ENCODE data around the gene DENND2C. TPM values are rescaled to one million over a fixed set of nuclear protein-coding genes. Genes with fewer than 3 reads are reported as not detected.

The DENND2C gene
- total and polyA plus RNA-seq, 4 donors: 0.25 to 5.9 (median 2.7) TPM

DNA sequence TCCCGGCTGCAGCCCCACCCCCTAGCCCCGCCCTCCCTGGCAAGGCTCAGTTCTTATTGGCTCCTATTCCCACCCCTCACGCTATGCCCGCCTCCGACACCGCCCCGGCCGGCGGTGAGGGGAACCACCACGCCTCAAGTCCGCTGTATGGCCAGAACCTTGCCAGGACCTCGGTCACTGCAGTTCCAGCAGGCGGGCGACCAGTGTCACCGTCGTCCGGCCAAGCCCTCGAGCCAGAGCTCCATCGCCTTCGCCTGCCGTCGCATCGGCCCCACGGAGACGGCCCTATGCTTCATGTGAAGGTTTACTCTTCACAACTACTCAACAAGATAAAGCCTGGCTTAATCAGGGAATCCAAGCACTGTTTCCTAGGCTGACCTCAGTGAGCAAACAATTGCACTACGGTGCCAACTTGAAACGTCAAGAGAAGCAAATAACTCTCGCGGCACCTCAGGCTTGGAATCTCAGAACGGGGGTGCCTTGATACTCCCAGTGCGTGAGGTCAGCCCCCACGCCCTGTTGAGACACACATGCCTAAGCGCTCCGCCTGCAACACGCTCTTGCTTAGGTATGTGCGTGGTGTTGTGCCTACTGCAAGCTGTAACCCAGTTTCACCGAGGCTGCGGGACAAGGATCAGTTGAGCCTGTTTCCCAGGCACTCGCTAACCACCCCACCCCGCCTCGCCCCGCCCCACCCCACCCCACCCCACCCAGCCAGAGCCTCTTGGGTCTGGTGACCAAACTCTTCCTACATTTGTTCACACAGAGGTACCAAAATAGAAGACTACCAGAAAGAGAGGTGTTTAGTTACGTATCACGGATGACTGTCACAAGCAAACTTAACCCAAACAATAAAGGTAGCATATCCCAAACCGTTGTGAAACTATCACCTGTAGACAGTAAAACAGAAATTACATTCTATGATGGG, 498 bp upstream of the DENND2C start:
- H3K36me3 ChIP-seq (ENCODE audit: control insufficient read depth in 1 of 2, insufficient read depth in 2 of 2, low read length in 1 of 2): no peaks in the 10 kb centered on the region
- no peaks in the 10 kb centered on the region for H3K4me1 ChIP-seq (ENCODE audit: control insufficient read depth in 1 of 2, insufficient read depth in 2 of 2, low read length in 2 of 2)
- WGBS, 2 donors: 3% methylated on average over 45 of the region's 45 CpGs
- no peaks in the 10 kb centered on the region for H3K9me3 ChIP-seq (ENCODE audit: control insufficient read depth, low read length)
- H3K27me3 ChIP-seq (ENCODE audit: control insufficient read depth in 1 of 2, insufficient read depth in 2 of 2, low read length in 1 of 2): no peaks in the 10 kb centered on the region
- peak overlapping the region in 1 of 2 donors; percentile 24 for H3K27ac ChIP-seq (ENCODE audit: low read depth in 1 of 2, low read length in 2 of 2)
- DNase-seq (peak; percentile 96 to 98), ATAC-seq (ENCODE audit: low FRiP score) (peak; percentile 100)
- H3K4me3 ChIP-seq (ENCODE audit: low read length in 2 of 2): peak overlapping the region; percentile 65 to 97
- intact Hi-C loops (cut with DNase I): loop anchor here (5.0 to 10.0 kb wide), 2 partner anchors 47 to 326 kb away; partner anchors contain the start of gene NRAS (in 1 of the 2)

DNA sequence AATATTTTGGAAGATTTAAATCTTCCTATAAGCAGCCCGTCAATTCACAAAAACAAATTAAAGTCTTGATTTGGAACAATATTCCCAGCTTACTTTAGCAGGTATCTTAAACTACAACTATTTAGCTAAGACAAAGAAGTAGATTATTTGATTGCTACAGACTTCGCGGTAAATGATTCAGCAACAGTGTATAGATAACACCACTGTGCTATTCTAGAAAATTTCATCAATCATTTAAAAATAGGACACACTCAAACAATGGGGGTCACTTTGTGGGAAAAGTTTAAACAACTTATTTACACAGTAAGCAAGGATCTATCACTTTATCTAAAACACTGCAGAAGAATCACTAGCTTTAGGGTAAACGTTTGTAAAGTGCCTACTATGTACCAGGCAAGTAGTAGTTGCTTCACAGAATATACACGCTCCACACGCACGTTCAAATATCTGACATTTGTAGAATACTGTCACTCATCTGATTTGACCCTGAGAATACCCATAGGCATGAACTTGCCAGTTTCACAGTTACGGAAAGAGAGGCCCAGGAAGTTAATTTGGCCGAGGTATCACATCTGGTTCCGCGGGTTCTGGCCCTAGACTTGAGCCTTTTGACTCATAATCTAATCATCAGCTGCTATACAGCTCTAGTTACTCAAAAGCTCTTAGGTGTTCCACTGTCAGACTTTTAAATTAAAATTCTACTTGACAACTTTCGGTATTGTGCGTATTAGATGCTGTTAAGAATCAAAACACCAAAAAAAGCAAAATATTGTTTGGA, 876 bp downstream of the DENND2C start:
- no peaks in the 10 kb centered on the region for H3K36me3 ChIP-seq (ENCODE audit: control insufficient read depth in 1 of 2, insufficient read depth in 2 of 2, low read length in 1 of 2)
- 41 to 44% methylated on average over 13 of the region's 13 CpGs for WGBS, 2 donors
- peak overlapping the region; percentile 65 to 97 for H3K4me3 ChIP-seq (ENCODE audit: low read length in 2 of 2)
- H3K27ac ChIP-seq (ENCODE audit: low read depth in 1 of 2, low read length in 2 of 2): peak overlapping the region in 1 of 2 donors; percentile 46
- H3K4me1 ChIP-seq (ENCODE audit: control insufficient read depth in 1 of 2, insufficient read depth in 2 of 2, low read length in 2 of 2): no peaks in the 10 kb centered on the region
- no peak for ATAC-seq (ENCODE audit: low FRiP score)
- intact Hi-C loops (cut with DNase I): loop anchor here in 1 of 2 donors (2.0 kb wide), 2 partner anchors 88 to 158 kb away; partner anchors contain the start of genes BCAS2 and TRIM33
- H3K27me3 ChIP-seq (ENCODE audit: control insufficient read depth in 1 of 2, insufficient read depth in 2 of 2, low read length in 1 of 2): no peaks in the 10 kb centered on the region
- H3K9me3 ChIP-seq (ENCODE audit: control insufficient read depth, low read length): no peaks in the 10 kb centered on the region
- DNase-seq: no peak

DNA sequence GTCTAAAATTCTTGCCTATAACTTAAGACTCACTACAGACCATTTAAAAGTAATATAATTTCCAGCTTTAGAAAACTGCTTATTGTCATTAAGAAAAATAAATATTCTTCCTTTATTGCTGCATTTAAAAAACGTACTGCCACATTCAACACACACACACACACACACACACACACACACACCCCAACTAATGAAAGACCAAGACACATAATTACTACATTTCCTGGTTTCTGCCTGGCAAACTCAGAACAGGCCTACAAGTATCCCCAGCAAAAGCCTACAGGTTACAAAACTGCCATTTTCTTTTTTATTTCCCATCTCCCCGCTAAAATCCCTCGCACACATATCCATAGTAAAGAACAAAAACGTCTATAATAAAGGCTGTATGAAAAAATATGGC, 1.5 kb downstream of the DENND2C start:
- no peaks in the 10 kb centered on the region for H3K36me3 ChIP-seq (ENCODE audit: control insufficient read depth in 1 of 2, insufficient read depth in 2 of 2, low read length in 1 of 2)
- no peaks in the 10 kb centered on the region for H3K27me3 ChIP-seq (ENCODE audit: control insufficient read depth in 1 of 2, insufficient read depth in 2 of 2, low read length in 1 of 2)
- no peaks in the 10 kb centered on the region for H3K4me1 ChIP-seq (ENCODE audit: control insufficient read depth in 1 of 2, insufficient read depth in 2 of 2, low read length in 2 of 2)
- H3K9me3 ChIP-seq (ENCODE audit: control insufficient read depth, low read length): no peaks in the 10 kb centered on the region
- H3K27ac ChIP-seq (ENCODE audit: low read depth in 1 of 2, low read length in 2 of 2): no peak overlapping the region
- intact Hi-C loops (cut with DNase I): loop anchor here in 1 of 2 donors (2.0 kb wide), 2 partner anchors 88 to 158 kb away; partner anchors contain the start of genes BCAS2 and TRIM33
- DNase-seq: no peak
- 82 to 92% methylated on average over 4 of the region's 4 CpGs for WGBS, 2 donors
- no peak for ATAC-seq (ENCODE audit: low FRiP score)
- H3K4me3 ChIP-seq (ENCODE audit: low read length in 2 of 2): no peak overlapping the region

DNA sequence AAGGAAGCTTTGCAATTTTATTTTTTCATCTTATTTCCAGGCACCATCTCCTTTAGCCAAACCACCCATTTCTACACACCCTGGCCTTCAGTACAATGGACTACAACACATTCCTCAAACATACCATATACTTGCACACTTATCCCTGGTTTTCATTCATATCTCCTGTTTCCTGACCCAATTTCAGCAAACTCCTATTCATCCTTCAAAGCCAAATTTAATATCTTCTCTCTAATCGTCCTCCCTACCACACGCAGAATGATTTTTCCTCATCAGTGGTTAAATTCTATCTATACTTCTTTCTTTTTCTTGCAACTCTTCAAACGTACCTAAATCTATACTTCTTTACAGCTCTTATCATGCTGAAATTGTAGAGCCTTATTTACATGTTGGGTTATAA, 2.9 kb downstream of the DENND2C start:
- 91 to 92% methylated on average over 3 of the region's 3 CpGs for WGBS, 2 donors
- Histone ChIP-seq H3K9me3 (ENCODE audit: control insufficient read depth, low read length) (no peaks in the 10 kb centered on the region), H3K36me3 (ENCODE audit: control insufficient read depth in 1 of 2, insufficient read depth in 2 of 2, low read length in 1 of 2) (no peaks in the 10 kb centered on the region), H3K27ac (ENCODE audit: low read depth in 1 of 2, low read length in 2 of 2) (no peak overlapping the region), H3K27me3 (ENCODE audit: control insufficient read depth in 1 of 2, insufficient read depth in 2 of 2, low read length in 1 of 2) (no peaks in the 10 kb centered on the region), H3K4me1 (ENCODE audit: control insufficient read depth in 1 of 2, insufficient read depth in 2 of 2, low read length in 2 of 2) (no peaks in the 10 kb centered on the region), H3K4me3 (ENCODE audit: low read length in 2 of 2) (no peak overlapping the region)
- no peak for DNase-seq
- ATAC-seq (ENCODE audit: low FRiP score): no peak
- intact Hi-C loops (cut with DNase I): no loop called here

DNA sequence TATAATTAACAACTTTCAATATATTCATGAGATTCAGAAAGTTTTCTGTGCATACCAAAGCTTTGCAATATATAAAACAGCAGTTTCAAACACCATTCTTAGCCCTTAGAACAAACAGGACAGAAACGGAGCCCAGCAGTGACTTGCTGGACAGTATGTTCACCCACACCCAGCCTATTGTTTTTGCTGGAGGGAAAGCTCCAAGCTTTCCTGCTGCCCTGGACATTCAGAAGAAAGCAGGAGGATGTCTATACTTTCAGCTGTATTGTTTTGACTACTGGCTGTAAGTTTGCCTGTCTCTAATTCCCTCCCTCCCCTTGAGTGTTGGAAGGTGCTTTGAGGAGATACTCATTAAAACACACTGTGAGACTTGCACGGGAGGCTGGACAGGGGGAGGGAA, 9.6 kb downstream of the DENND2C start:
- Histone ChIP-seq H3K4me1 (ENCODE audit: control insufficient read depth in 1 of 2, insufficient read depth in 2 of 2, low read length in 2 of 2) (no peaks in the 10 kb centered on the region), H3K27me3 (ENCODE audit: control insufficient read depth in 1 of 2, insufficient read depth in 2 of 2, low read length in 1 of 2) (no peaks in the 10 kb centered on the region), H3K36me3 (ENCODE audit: control insufficient read depth in 1 of 2, insufficient read depth in 2 of 2, low read length in 1 of 2) (no peaks in the 10 kb centered on the region), H3K9me3 (ENCODE audit: control insufficient read depth, low read length) (no peaks in the 10 kb centered on the region), H3K27ac (ENCODE audit: low read depth in 1 of 2, low read length in 2 of 2) (no peak overlapping the region), H3K4me3 (ENCODE audit: low read length in 2 of 2) (no peak overlapping the region)
- WGBS, 2 donors: 25 to 34% methylated on average over 2 of the region's 2 CpGs
- intact Hi-C loops (cut with DNase I): no loop called here
- ATAC-seq (ENCODE audit: low FRiP score) (no peak), DNase-seq (no peak)

DNA sequence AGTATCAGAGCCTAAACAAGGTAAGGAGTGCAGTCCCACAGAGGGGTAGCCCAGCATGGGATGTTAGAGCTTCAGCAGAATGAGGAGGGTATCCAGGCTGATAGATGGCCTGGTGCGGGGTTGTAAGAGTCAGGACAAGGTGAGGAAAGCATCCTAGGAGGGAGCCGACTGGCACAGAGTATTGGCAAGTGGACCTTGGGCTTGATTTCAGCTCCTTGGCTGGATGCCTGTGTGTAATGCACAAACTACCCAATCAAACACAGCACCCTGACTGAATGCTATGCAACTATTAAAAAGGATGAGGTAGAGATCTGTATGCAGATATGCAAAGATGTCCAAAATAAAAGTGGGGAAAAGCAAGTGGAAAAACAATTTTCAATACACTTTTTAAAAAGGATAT, 18.0 kb downstream of the DENND2C start:
- H3K27me3 ChIP-seq (ENCODE audit: control insufficient read depth in 1 of 2, insufficient read depth in 2 of 2, low read length in 1 of 2): no peaks in the 10 kb centered on the region
- H3K36me3 ChIP-seq (ENCODE audit: control insufficient read depth in 1 of 2, insufficient read depth in 2 of 2, low read length in 1 of 2): no peaks in the 10 kb centered on the region
- H3K4me3 ChIP-seq (ENCODE audit: low read length in 2 of 2): no peak overlapping the region
- DNase-seq: no peak
- H3K4me1 ChIP-seq (ENCODE audit: control insufficient read depth in 1 of 2, insufficient read depth in 2 of 2, low read length in 2 of 2): no peaks in the 10 kb centered on the region
- ATAC-seq (ENCODE audit: low FRiP score): no peak
- WGBS, 2 donors: 35 to 47% methylated on average over 2 of the region's 2 CpGs
- intact Hi-C loops (cut with DNase I): no loop called here
- no peaks in the 10 kb centered on the region for H3K9me3 ChIP-seq (ENCODE audit: control insufficient read depth, low read length)
- H3K27ac ChIP-seq (ENCODE audit: low read depth in 1 of 2, low read length in 2 of 2): no peak overlapping the region

DNA sequence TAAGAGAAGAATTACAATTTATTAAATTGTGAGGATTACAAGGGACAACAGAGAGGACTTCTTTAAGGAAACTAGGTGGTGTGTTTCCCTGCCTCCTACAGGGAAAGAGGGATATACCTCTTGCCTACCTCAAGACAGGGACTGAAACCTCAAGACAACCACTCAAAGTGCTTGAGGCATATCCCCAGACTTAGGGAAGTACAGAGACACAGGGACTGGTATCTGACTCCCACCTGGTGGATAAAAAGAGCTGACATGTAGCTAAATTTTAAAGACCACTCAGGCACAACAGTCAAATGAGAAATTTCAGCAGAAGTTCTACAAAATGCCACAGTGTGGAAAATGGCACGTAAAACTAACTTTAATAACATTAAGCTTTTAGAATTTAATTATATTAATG, 21.3 kb downstream of the DENND2C start:
- Histone ChIP-seq H3K4me1 (ENCODE audit: control insufficient read depth in 1 of 2, insufficient read depth in 2 of 2, low read length in 2 of 2) (no peaks in the 10 kb centered on the region), H3K4me3 (ENCODE audit: low read length in 2 of 2) (no peak overlapping the region), H3K27ac (ENCODE audit: low read depth in 1 of 2, low read length in 2 of 2) (no peak overlapping the region), H3K9me3 (ENCODE audit: control insufficient read depth, low read length) (no peaks in the 10 kb centered on the region), H3K36me3 (ENCODE audit: control insufficient read depth in 1 of 2, insufficient read depth in 2 of 2, low read length in 1 of 2) (no peaks in the 10 kb centered on the region), H3K27me3 (ENCODE audit: control insufficient read depth in 1 of 2, insufficient read depth in 2 of 2, low read length in 1 of 2) (no peaks in the 10 kb centered on the region)
- intact Hi-C loops (cut with DNase I): no loop called here
- no peak for ATAC-seq (ENCODE audit: low FRiP score)
- DNase-seq: no peak
- 98% methylated on average over 1 of the region's 1 CpG for WGBS, 2 donors

DNA sequence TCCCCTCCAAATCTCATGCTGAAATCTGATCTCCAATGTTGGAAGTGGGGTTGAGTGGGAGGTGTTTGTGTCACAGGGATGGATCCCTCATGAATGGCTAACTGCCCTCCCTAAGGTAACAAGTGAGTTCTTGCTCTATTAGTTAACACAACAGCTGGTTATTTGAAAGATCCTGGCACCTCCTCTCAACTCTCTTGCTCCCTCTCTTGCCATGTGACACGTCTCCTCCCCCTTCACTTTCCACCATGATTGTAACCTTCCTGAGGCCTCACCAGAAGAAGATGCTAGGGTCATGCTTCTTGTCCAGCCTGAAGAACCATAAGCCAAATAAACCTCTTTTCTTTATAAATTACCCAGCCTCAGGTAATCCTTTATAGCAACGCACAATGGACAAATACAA, 28.5 kb downstream of the DENND2C start:
- no peak for ATAC-seq (ENCODE audit: low FRiP score)
- no peaks in the 10 kb centered on the region for H3K27me3 ChIP-seq (ENCODE audit: control insufficient read depth in 1 of 2, insufficient read depth in 2 of 2, low read length in 1 of 2)

More for the DNA sequence above, 28.5 kb downstream of the DENND2C start:
- H3K4me1 ChIP-seq (ENCODE audit: control insufficient read depth in 1 of 2, insufficient read depth in 2 of 2, low read length in 2 of 2): no peaks in the 10 kb centered on the region
- WGBS, 2 donors: 90 to 96% methylated on average over 2 of the region's 2 CpGs
- no peaks in the 10 kb centered on the region for H3K36me3 ChIP-seq (ENCODE audit: control insufficient read depth in 1 of 2, insufficient read depth in 2 of 2, low read length in 1 of 2)
- DNase-seq: no peak
- H3K27ac ChIP-seq (ENCODE audit: low read depth in 1 of 2, low read length in 2 of 2): no peak overlapping the region
- no peak overlapping the region for H3K4me3 ChIP-seq (ENCODE audit: low read length in 2 of 2)
- intact Hi-C loops (cut with DNase I): no loop called here
- H3K9me3 ChIP-seq (ENCODE audit: control insufficient read depth, low read length): no peaks in the 10 kb centered on the region
